Kidney epithelial cell (primary cell): ENCODE measurements around the gene MRPS6. TPM values are rescaled to one million over a fixed set of nuclear protein-coding genes. Genes with fewer than 3 reads are reported as not detected.

Experiments
- DNase-seq: peaks from one replicate; pipeline ENCODE4 v3.0.0-alpha.2; 2010; ENCODE audit warnings: low read depth
- H3K27me3 ChIP-seq: 2 replicates; pipeline ENCODE4 v1.6.0; 2011; ENCODE audit warnings: low read length; ENCODE audit not compliant: control insufficient read depth, insufficient read depth
- H3K36me3 ChIP-seq: 2 replicates; pipeline ENCODE4 v1.5.1; 2011; ENCODE audit warnings: low read length; ENCODE audit not compliant: control insufficient read depth, insufficient read depth
- H3K4me3 ChIP-seq: 2 replicates; pipeline ENCODE4 v1.5.1; 2011; ENCODE audit warnings: low read depth, mild to moderate bottlenecking, control low read depth, low read length
- CTCF ChIP-seq: IDR thresholded peaks from 2 replicates; pipeline ENCODE4 v1.5.1; 2011; ENCODE audit warnings: mild to moderate bottlenecking, moderate library complexity, low read length, control low read depth, inconsistent platforms; ENCODE audit not compliant: insufficient read depth, poor library complexity, severe bottlenecking
- total RNA-seq: library from RNA; depleted of rRNA; stranded (reverse); fragments of >200 nt; gene quantifications from 2 replicates; pipeline ENCODE4 v1.2.3, GENCODE V29; 2015

The MRPS6 gene
- total RNA-seq, 1 donor from 2014 or later, result 32.8 TPM

GRCh38 chr21:34143685-34144182, 70.4 kb downstream of the MRPS6 start:
- no peaks in the 10 kb centered on the region for H3K27me3 ChIP-seq
- no peak for TF ChIP-seq CTCF
- peaks cover 2% of the 10 kb centered on the region for H3K36me3 ChIP-seq
- no peak for DNase-seq
- no peak overlapping the region for H3K4me3 ChIP-seq

GRCh38 chr21:34144224-34144623, 70.8 kb downstream of the MRPS6 start:
- peaks cover 2% of the 10 kb centered on the region for H3K36me3 ChIP-seq
- no peaks in the 10 kb centered on the region for H3K27me3 ChIP-seq
- TF ChIP-seq CTCF, result no peak
- no peak overlapping the region for H3K4me3 ChIP-seq
- no peak for DNase-seq

- no peaks in the 10 kb centered on the region for H3K27me3 ChIP-seq
- no peak for DNase-seq
- no peak for TF ChIP-seq CTCF
- no peak overlapping the region for H3K4me3 ChIP-seq
- peaks cover 2% of the 10 kb centered on the region for H3K36me3 ChIP-seq
These were observed 74.5 kb downstream of the MRPS6 start for GRCh38 chr21:34147792-34148418.

- DNase-seq, result no peak
- H3K36me3 ChIP-seq, result peaks cover 2% of the 10 kb centered on the region
- TF ChIP-seq CTCF, result no peak
- H3K4me3 ChIP-seq, result no peak overlapping the region
- H3K27me3 ChIP-seq, result no peaks in the 10 kb centered on the region
These were observed 75.0 kb downstream of the MRPS6 start for GRCh38 chr21:34148419-34148804.

GRCh38 chr21:34148826-34149558, 75.6 kb downstream of the MRPS6 start:
- TF ChIP-seq CTCF, result no peak
- no peak overlapping the region for H3K4me3 ChIP-seq
- DNase-seq, result no peak
- no peaks in the 10 kb centered on the region for H3K27me3 ChIP-seq
- H3K36me3 ChIP-seq, result peaks cover 2% of the 10 kb centered on the region
